K562 (cell line): Measurements from ENCODE around the gene CELSR1.

Experiments used
- ATF6 ChIP-seq: sonication (generic); formaldehyde crosslinking; IDR thresholded peaks from 2 replicates; pipeline ENCODE4 v1.4.0; 2020; ENCODE audit warnings: mild to moderate bottlenecking, missing genetic modification reagents
- CC2D1A ChIP-seq: fragments of 450-650 bp; IDR thresholded peaks from 2 replicates; pipeline ENCODE4 v1.6.1; 2017; ENCODE audit warnings: mild to moderate bottlenecking
- CGGBP1 ChIP-seq: fragments of 250-450 bp; sonication (Bioruptor Pico); IDR thresholded peaks from 2 replicates; pipeline ENCODE4 v1.9.0; 2021; ENCODE audit warnings: mild to moderate bottlenecking
- CTCF ChIP-seq, 3 experiments: IDR thresholded peaks in 2 of 3; conservative IDR thresholded peaks in 1 of 3; 2 replicates each; pipeline ENCODE4 v1.5.1; 2011 to 2012; ENCODE audit warnings: low read length in 3 of 3, mild to moderate bottlenecking in 3 of 3, control low read depth in 2 of 3, improper control_type of control experiment in 1 of 3, inconsistent platforms in 1 of 3, low read depth in 1 of 3, mixed read lengths in 1 of 3, moderate library complexity in 1 of 3; ENCODE audit not compliant: insufficient read depth in 2 of 3
- DPF2 ChIP-seq: fragments of 450-650 bp; IDR thresholded peaks from 2 replicates; pipeline ENCODE4 v1.6.1; 2016
- FOXK2 ChIP-seq, 2 experiments: fragments of 450-650 bp; IDR thresholded peaks in 1 of 2; conservative IDR thresholded peaks in 1 of 2; 2 replicates each; pipeline ENCODE4 v1.6.1; 2016; ENCODE audit warnings: low read depth in 2 of 2, mild to moderate bottlenecking in 1 of 2
- PTBP1 ChIP-seq: fragments of 200-400 bp; formaldehyde crosslinking; IDR thresholded peaks from 2 replicates; pipeline ENCODE4 v1.6.1; 2017; ENCODE audit warnings: low read depth, low read length
- ZNF318 ChIP-seq, 2 experiments: fragments of 450-650 bp; IDR thresholded peaks; 2 replicates each; pipeline ENCODE4 v1.6.1; 2016; ENCODE audit warnings: mild to moderate bottlenecking in 2 of 2, borderline replicate concordance in 1 of 2, low read depth in 1 of 2, moderate library complexity in 1 of 2
- ZNF764 ChIP-seq: fragments of 250-450 bp; sonication (Bioruptor Pico); IDR thresholded peaks from 2 replicates; pipeline ENCODE4 v1.4.0; 2020; ENCODE audit warnings: low read depth, mild to moderate bottlenecking, moderate library complexity

GRCh38 chr22:46451741-46452140 is 85.7 kb downstream of the CELSR1 start:
- TF ChIP-seq CC2D1A: no peak
- TF ChIP-seq ZNF764 (CRISPR knock-in tag): no peak
- no peak for TF ChIP-seq PTBP1
- no peak for TF ChIP-seq FOXK2 (conservative IDR thresholded peaks at IDR 0.05 in 1 of 2, IDR thresholded peaks at IDR 0.05 in 1 of 2; ENCODE audit: low read depth in 2 of 2)
- TF ChIP-seq CGGBP1: no peak
- no peak for TF ChIP-seq ZNF318 (IDR thresholded peaks at IDR 0.05; ENCODE audit: borderline replicate concordance in 1 of 2, low read depth in 1 of 2)
- no peak for TF ChIP-seq ATF6 (CRISPR knock-in tag)
- TF ChIP-seq DPF2: no peak
- no peak for TF ChIP-seq CTCF (IDR thresholded peaks at IDR 0.05 in 2 of 3, conservative IDR thresholded peaks at IDR 0.05 in 1 of 3; ENCODE audit: insufficient read depth in 2 of 3, low read depth in 1 of 3, low read length in 3 of 3)
